ENCODE measurements around the gene SERPINE1. TPM values are rescaled to one million over a fixed set of nuclear protein-coding genes. Genes with fewer than 3 reads are reported as not detected.
A peak's percentile ranks its signal among the peaks of the same experiment; 100 is the strongest.
"Not testable (repeated sequence)": the region's sequence is repeated elsewhere in the genome, so short reads cannot be mapped to it uniquely, and the experiment has no call there.

Gene SERPINE1
- total RNA-seq, 1 donor from 2014 or later: 229 TPM

GRCh38 chr7:101099969-101100781, 26.7 kb upstream of the SERPINE1 start:
- TF ChIP-seq, protein P1, sequence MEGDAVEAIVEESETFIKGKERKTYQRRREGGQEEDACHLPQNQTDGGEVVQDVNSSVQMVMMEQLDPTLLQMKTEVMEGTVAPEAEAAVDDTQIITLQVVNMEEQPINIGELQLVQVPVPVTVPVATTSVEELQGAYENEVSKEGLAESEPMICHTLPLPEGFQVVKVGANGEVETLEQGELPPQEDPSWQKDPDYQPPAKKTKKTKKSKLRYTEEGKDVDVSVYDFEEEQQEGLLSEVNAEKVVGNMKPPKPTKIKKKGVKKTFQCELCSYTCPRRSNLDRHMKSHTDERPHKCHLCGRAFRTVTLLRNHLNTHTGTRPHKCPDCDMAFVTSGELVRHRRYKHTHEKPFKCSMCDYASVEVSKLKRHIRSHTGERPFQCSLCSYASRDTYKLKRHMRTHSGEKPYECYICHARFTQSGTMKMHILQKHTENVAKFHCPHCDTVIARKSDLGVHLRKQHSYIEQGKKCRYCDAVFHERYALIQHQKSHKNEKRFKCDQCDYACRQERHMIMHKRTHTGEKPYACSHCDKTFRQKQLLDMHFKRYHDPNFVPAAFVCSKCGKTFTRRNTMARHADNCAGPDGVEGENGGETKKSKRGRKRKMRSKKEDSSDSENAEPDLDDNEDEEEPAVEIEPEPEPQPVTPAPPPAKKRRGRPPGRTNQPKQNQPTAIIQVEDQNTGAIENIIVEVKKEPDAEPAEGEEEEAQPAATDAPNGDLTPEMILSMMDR (IDR thresholded peaks at IDR 0.05; ENCODE audit: insufficient read depth, low read length, poor library complexity, severe bottlenecking): no peak
- Histone ChIP-seq H3K4me3 (ENCODE audit: low read depth, low read length) (no peak overlapping the region), H3K36me3 (ENCODE audit: control insufficient read depth, insufficient read depth, low read length) (no peaks in the 10 kb centered on the region), H3K27me3 (ENCODE audit: control insufficient read depth, insufficient read depth, low read length) (no peaks in the 10 kb centered on the region)
- DNase-seq (ENCODE audit: low read depth): peak; percentile 90

DNA sequence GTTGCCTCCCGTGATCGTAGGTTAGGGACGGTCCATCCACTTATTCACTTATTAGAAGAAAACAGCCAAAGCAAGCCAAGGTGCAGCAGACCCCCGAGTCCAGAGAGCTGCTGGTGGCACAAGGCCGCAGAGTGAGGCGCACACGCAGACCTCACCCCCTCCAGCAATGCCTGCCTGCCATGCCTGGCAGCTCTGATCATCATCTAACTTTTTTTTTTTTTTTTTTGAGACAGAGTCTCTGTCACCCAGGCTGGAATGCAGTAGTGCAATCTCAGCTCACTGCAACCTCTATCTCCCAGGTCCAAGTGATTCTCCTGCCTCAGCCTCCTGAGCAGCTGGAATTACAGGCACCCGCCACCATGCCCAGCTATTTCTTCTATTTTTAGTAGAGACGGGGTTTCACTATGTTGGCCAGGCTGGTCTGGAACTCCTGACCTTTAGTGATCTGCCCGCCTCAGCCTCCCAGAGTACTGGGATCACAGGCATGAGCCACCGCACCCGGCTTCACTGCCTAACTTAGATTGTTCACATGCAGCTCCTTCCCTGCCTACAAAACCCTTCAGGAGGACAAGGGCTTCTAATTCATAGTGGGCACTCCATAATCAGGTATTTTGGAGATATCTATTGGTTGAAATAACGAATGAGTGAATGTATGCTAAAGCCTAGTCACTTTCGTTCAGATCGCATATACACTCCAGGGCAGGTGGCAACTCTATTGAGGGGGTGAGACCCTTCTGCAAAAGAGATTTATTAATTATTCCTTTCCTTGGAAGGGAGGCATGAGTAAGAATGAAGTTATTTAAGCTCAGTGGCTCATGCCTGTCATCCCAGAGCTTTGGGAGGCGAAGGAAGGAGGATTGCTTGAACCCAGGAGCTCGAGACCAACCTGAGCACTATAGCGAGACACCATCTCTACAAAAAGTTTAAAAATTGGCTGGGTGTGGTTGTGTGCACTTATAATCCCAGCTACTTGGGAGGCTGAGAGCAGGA, 25.8 kb upstream of the SERPINE1 start:
- DNase-seq (ENCODE audit: low read depth): no peak
- no peaks in the 10 kb centered on the region for H3K27me3 ChIP-seq (ENCODE audit: control insufficient read depth, insufficient read depth, low read length)
- TF ChIP-seq, protein P1 (IDR thresholded peaks at IDR 0.05; ENCODE audit: insufficient read depth, low read length, poor library complexity, severe bottlenecking): no peak
- no peaks in the 10 kb centered on the region for H3K36me3 ChIP-seq (ENCODE audit: control insufficient read depth, insufficient read depth, low read length)
- no peak overlapping the region for H3K4me3 ChIP-seq (ENCODE audit: low read depth, low read length)

DNA sequence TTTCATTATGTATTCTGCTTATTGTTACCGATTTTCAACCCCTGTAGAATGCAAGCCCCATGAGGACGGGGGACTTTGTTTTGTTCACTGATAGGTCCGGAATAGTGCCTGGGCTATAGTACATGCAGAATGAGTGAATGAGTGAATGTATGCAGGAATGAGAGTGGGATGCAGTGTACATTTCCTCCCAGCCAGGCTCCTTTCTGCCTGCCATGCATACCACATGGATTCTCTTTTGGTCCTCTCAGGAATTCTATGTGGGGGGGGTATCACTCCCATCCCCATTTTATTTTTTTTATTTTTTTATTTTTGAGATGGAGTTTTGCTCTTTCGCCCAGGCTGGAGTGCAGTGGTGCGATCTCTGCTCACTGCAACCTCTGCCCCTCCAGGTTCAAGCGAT, 24.9 kb upstream of the SERPINE1 start:
- no peaks in the 10 kb centered on the region for H3K36me3 ChIP-seq (ENCODE audit: control insufficient read depth, insufficient read depth, low read length)
- no peak overlapping the region for H3K4me3 ChIP-seq (ENCODE audit: low read depth, low read length)
- no peak for DNase-seq (ENCODE audit: low read depth)
- TF ChIP-seq, protein P1 (IDR thresholded peaks at IDR 0.05; ENCODE audit: insufficient read depth, low read length, poor library complexity, severe bottlenecking): no peak
- no peaks in the 10 kb centered on the region for H3K27me3 ChIP-seq (ENCODE audit: control insufficient read depth, insufficient read depth, low read length)

DNA sequence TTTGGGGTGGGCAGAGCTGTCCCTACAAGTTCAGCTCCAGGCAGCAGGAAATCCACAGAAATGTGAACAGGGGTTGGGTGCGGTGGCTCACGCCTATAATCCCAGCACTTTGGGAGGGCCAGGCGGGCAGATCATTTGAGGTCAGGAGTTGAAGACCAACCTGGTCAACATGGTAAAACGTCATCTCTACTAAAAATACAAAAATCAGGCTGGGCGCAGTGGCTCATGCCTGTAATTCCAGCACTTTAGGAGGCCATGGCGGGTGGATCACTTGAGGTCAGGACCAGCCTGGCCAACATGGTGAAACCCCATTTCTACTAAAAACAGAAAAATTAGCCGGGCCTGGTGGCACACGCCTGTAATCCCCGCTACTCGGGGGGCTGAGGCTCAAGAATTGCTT, 23.2 kb upstream of the SERPINE1 start:
- not testable (repeated sequence) for DNase-seq (ENCODE audit: low read depth); H3K27me3 ChIP-seq (ENCODE audit: control insufficient read depth, insufficient read depth, low read length); H3K4me3 ChIP-seq (ENCODE audit: low read depth, low read length); H3K36me3 ChIP-seq (ENCODE audit: control insufficient read depth, insufficient read depth, low read length)

GRCh38 chr7:101104193-101104713, 22.7 kb upstream of the SERPINE1 start:
- H3K27me3 ChIP-seq (ENCODE audit: control insufficient read depth, insufficient read depth, low read length): no peaks in the 10 kb centered on the region
- no peak overlapping the region for H3K4me3 ChIP-seq (ENCODE audit: low read depth, low read length)
- TF ChIP-seq, protein P1 (IDR thresholded peaks at IDR 0.05; ENCODE audit: insufficient read depth, low read length, poor library complexity, severe bottlenecking): no peak

DNA sequence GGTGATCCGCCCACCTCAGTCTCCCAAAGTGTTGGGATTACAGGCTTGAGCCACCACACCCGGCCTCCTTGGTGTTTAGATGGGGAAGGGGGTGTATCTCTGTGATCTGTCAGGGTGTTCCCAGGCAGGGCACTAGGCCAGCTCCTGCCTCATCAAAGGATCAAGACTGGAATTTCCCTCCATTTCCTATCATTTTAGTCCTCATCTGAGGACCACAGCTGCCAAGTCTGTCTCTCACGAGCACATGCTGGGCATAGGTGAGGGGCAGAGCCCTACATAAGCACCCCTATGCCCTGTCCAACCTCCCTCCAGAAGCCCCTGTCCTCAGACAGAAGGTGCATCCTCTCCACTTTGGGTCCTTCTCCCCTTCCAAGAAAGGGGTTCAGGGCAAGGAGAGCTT, 22.1 kb upstream of the SERPINE1 start:
- Histone ChIP-seq H3K36me3 (ENCODE audit: control insufficient read depth, insufficient read depth, low read length) (no peaks in the 10 kb centered on the region), H3K4me3 (ENCODE audit: low read depth, low read length) (no peak overlapping the region), H3K27me3 (ENCODE audit: control insufficient read depth, insufficient read depth, low read length) (no peaks in the 10 kb centered on the region)
- no peak for DNase-seq (ENCODE audit: low read depth)
- TF ChIP-seq, protein P1 (IDR thresholded peaks at IDR 0.05; ENCODE audit: insufficient read depth, low read length, poor library complexity, severe bottlenecking): no peak

More at GRCh38 chr7:101104193-101104713, 22.7 kb upstream of the SERPINE1 start:
- H3K36me3 ChIP-seq (ENCODE audit: control insufficient read depth, insufficient read depth, low read length): no peaks in the 10 kb centered on the region
- no peak for DNase-seq (ENCODE audit: low read depth)

- H3K4me3 ChIP-seq (ENCODE audit: low read depth, low read length); H3K36me3 ChIP-seq (ENCODE audit: control insufficient read depth, insufficient read depth, low read length); H3K27me3 ChIP-seq (ENCODE audit: control insufficient read depth, insufficient read depth, low read length); DNase-seq (ENCODE audit: low read depth): not testable (repeated sequence)
Measured at GRCh38 chr7:101105248-101105647, 21.7 kb upstream of the SERPINE1 start.

All from kidney epithelial cell (primary cell).